SW 1271 (cell line): Measurements from ENCODE around the gene ITPKB.
"Not testable (repeated sequence)": the region's sequence is repeated elsewhere in the genome, so short reads cannot be mapped to it uniquely, and the experiment has no call there.

Experiments used
- DNase-seq, 2 experiments: peaks; one replicate each; lab custom pipeline; 2025; lab: John Stamatoyannopoulos, UW

ITPKB gene

DNA sequence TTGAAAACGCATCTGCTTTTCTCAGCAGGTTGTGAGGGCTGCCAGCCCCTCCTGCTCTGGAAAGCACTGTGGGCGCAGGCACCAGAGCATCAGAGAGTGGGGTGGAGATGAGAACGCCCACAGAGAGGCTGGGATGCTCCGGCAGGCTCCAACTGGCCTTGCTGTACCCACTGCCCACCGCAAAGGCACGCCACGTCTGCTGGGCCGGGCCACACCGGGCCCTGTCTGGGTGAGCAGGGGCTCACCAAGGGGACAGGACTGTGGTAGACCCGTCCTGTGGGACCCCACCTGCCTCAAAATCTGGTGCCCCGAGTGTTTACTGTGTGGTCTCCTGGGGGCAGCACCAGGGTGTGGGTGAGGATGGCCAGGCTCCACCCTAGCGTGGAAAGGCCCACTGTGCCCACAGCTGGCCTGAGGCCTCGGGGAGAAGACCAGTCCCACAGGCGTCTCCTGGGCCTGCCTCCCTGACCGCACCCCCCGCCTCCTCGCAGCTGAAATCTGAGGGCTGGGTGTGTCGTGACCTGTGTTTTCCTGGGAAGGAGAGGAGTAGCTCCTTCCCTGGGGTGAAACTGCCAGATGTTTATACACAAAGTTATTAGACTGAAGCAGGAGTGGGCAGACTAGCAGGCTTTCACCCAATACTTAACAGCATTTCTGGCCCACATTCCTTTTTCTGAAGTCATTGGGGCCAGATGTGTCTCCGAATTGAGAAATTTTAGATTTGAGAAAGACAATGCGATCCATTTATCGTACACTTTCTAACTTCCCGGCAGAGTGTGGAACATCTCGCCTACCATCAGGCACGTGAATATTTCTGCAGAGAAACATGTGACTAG lies 136.7 kb downstream of the ITPKB start:
- no peak for DNase-seq

GRCh38 chr1:226601456-226601855 lies 137.6 kb downstream of the ITPKB start:
- DNase-seq, result no peak

DNA sequence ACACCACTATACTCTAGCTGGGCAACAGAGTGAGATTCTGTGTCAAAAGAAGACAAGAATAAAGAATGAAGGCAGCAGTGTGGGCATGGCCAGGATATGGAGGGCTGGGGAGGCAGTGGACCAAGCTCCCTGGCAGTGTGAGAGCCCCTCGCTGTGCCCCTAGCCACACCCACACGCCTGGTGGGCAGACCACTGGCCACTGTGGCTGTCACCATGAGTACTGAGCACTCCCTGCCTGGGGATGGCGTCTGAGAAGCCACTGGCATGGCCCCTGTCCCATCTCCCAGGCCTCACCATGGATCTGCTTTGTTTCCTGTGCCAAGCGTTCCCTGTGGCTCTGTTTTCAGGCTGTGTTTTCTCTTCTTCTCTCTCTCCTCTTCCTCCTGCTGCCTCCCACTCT lies 138.8 kb downstream of the ITPKB start:
- DNase-seq, result no peak

DNA sequence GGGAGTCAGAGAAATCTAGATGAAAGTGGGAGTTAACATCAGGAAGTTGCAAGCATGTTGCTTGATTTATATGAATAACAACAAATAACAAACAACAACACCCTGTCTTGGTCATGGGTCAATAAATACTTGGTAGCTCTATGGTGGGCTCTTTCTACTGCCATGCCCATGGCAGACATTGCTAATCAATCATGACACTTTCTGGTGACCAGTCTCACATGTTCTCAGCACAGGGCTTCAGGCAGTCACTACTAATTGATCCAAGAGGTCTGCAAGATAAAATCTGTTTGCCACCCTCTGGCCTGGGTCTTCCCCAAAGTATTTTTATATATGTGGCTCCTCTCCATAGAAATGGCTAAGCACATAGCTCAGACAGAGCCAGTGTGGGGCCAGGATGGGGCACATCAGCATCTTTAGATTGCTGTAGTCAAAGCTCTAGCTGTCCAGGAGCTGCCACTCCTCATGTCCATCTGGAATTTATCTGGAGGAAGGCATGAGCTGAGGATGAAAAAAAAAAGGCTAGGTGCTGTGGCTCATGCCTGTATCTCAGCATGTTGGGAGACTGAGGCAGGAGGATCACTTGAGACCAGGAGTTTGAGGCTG lies 139.3 kb downstream of the ITPKB start:
- no peak for DNase-seq

DNA sequence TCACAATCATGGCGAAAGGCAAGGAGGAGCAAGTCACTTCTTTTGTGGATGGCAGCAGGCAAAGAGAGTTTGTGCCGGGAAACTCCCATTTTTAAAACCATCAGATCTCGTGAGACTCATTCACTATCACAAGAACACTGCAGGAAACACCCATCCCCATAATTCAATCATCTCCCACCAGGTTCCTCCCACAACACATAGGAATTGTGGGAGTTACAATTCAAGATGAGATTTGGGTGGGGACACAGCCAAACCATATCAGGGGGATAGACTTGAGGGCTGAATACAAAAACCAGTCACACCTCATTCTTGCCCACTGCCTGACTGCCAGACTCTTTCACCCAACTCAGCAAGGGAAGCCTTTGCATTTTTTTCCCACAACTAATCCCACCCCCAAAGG lies 140.1 kb downstream of the ITPKB start:
- DNase-seq, result not testable (repeated sequence)

- no peak for DNase-seq
Observed at GRCh38 chr1:226598455-226598849, 140.6 kb downstream of the ITPKB start.

- no peak for DNase-seq
Observed at GRCh38 chr1:226597616-226598454, 141.2 kb downstream of the ITPKB start.

GRCh38 chr1:226596531-226597165 lies 142.4 kb downstream of the ITPKB start:
- DNase-seq, result no peak

DNA sequence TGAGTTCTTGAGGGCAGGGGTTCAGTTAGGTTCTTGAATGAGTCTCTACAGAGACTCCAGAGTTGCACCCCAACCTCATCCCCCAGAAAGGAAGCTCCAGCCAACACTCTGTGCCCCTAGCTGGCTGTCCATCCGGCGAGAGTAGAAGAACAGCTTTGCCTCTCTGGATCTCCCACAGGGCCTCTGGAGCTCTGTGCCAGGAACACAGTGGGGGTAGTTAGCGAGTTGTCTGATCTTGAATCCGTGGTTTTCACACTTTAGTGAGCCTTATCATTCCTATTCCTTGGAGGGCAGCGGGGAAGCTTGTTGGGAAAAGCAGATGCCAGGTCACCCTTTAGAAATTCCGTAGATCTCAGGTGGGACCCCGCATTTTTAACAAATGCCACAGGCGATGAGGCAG lies 145.5 kb downstream of the ITPKB start:
- no peak for DNase-seq

DNA sequence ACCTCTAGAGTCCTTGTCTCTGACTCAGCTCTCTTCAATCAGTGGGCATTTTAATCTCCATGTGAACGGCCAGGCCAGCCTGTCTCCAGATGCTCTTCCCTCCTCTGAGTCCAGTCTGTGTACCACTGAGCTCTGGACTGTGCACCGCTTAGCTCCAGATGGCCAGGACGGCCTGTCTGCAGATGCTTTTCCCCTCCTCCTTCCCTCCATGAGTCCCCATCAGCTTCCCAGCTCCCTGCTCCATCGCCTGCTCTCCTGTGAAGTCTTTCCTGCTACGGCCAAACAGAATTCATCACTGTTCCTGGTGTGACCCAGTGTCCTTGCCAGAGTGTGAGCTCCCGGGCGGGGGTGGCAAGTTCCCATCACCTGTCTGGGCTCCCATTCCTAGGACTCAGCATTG lies 148.5 kb downstream of the ITPKB start:
- DNase-seq, result no peak

DNA sequence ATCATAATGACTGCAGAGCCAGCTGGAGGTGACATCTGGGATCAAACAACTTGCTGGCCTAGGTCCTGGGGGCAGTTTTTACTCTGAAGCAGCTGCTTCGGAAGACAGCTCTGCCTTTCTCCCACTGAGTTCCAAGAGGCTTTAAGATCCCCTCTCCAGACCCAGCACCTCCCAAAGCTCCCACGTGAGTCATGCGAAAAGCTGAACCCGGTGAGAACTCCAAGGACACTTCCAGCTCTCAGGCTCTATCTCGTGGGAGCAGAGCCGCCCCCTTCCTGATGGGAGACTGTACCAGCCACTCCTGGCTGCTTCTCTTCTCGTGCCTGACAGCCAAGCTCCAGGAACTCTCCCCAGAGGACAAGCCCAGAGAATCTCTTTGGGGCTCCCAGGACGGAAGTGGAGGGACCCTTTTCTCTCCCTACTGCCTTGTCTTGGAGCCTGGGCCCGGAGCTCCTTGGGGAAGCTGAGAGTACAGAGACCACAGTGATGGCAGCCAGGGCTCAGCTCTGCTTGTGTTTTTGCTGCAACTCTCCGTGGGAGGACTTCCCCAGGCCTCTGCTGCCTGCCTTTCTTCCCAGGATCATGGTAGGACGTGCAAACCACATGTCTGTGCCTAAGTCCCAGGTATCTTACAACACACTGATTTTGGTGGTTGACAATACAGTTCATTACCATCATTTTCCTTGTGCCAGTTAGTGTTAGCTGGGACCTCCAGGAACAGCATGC lies 149.9 kb downstream of the ITPKB start:
- no peak for DNase-seq

GRCh38 chr1:226588484-226588883 lies 150.6 kb downstream of the ITPKB start:
- DNase-seq, result no peak

DNA sequence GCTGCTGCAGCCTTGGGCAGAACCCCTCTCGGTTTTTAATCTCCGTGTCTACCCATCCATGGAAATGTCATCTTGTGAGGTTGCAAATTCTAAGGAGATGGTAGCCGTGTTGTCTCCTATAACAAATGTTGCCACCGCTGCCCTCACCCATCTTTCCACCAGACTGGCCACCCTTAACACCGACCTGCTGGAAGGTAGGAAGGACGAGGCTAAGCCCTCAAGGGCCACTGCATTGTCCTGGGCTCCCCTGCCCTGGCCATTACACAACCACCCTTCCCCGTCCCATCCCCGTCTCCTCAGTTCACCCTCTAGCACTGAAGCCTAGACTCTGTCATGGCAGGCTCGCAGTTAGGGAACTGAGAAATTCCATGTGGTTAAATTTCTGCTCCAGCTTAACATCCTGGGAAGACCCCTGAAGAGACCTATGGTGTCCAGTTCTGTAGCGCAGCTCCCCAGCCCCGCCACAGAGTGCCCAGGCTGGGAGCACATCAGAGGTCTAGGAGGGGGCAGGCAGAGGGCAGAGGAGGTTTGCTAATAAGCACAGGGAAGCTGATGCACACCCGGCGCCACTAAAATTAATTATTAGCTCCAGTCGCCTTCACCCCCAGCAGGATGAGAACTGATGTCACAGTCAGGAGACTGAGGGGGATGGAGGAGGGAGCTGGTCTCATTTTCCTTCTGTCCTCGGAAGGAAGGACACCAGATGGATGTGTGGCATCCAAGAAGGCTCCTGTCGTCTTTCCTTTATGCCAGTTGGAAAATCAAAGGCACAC lies 152.2 kb downstream of the ITPKB start:
- no peak for DNase-seq

DNA sequence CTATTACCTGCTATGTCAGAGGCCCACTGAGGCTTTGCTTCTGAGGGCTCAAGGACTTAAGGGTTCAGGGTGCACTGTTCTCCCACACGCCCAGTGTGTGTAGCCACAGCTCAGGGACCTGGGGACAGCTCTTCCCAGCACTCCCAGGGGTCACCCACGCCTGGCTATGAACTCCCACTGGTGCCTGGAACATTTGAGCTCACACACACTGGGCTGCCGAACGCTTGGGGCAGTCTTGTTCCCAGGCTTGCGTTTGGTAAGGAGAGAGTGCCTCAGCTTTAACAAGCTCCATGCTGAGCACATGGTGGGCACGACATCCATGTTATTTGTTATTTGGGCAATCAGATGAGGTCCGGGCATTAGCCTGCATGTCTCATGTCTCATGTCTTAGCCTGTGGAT lies 153.0 kb downstream of the ITPKB start:
- DNase-seq, result no peak

- DNase-seq, result no peak
Observed at GRCh38 chr1:226584164-226584563, 154.9 kb downstream of the ITPKB start.

DNA sequence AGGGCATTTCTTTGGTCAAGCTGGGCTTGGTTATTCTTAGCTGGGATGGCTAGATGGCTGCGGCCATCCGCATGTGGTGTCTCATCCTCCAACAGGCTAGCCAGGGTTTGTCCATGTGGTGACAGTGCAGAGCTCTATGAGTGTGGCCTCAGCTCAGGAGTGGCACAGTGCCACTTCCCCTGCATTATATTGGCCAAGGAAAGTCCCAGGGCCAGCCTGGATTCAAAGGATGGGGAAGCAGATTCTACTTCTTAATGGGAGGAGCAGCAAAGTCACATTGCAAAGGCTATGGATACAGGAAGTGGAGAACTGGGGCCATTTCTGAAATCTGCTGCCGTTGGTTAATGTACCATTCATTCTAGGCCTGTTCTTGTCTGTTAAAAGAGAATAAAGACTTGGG lies 156.1 kb downstream of the ITPKB start:
- DNase-seq, result no peak
